HFFc6 (cell line): Measurements from ENCODE around the gene DFFB. TPM values are rescaled to one million over a fixed set of nuclear protein-coding genes. Genes with fewer than 3 reads are reported as not detected.

Experiments
- DNase-seq: peaks from one replicate; pipeline ENCODE4 v3.0.0-alpha.2; 2018
- H3K27ac Mint-ChIP-seq: 2 replicates; pipeline ENCODE4 v1.8.0; 2020; ENCODE audit warnings: mild to moderate bottlenecking, mixed read lengths
- H3K27me3 Mint-ChIP-seq: 2 replicates; pipeline ENCODE4 v1.8.0; 2021; ENCODE audit warnings: mild to moderate bottlenecking, moderate library complexity, mixed read lengths; ENCODE audit not compliant: insufficient read depth
- H3K36me3 Mint-ChIP-seq: 2 replicates; pipeline ENCODE4 v1.8.0; 2021; ENCODE audit warnings: low read depth, mixed read lengths
- H3K4me1 Mint-ChIP-seq: 2 replicates; pipeline ENCODE4 v1.8.0; 2020; ENCODE audit warnings: low read depth, mixed read lengths
- H3K4me3 Mint-ChIP-seq: 2 replicates; pipeline ENCODE4 v1.8.0; 2020; ENCODE audit warnings: mild to moderate bottlenecking, moderate library complexity, mixed read lengths
- H3K9me3 Mint-ChIP-seq: 2 replicates; pipeline ENCODE4 v1.8.0; 2020; ENCODE audit warnings: mild to moderate bottlenecking, mixed read lengths
- total RNA-seq, 6 experiments: library from RNA; stranded (reverse); fragmentation: NEBNext Ultra II Directional; extraction: Animal tissue kit (Norgen Biotek cat#: 25700); gene quantifications; 2 replicates in 1 of 6; 3 replicates in 5 of 6; pipeline ENCODE4 v1.2.3, GENCODE V29; 2021
- TF ChIP-seq, protein P1 (sequence below): fragments of 200-600 bp; sonication (generic); IDR thresholded peaks from 2 replicates; pipeline ENCODE4 v1.5.0; 2021; ENCODE audit warnings: antibody characterized with exemption, mild to moderate bottlenecking

Gene DFFB
- total RNA-seq, 6 experiments from 2014 or later = 4.5 to 5.8 (median 5.2) TPM

DNA sequence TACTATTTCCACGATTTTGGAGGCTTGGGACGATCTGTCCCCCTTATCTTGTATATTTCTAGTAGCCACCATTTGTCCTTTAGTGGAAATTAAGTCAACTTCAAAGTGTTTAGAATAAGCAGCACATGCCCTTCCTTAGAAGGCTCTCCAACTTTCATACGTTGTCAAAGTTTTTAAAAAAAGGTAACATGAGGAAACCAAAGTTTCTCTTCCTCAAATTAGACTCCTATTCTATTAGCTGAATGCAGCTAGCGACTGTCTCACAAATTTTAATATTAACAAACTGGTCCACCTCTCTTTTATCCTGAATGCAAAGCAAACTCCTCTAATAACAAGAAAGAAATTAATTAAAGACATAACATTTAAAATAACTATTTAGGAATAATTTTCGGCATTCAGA, 35.9 kb downstream of the DFFB start:
- TF ChIP-seq, protein P1, sequence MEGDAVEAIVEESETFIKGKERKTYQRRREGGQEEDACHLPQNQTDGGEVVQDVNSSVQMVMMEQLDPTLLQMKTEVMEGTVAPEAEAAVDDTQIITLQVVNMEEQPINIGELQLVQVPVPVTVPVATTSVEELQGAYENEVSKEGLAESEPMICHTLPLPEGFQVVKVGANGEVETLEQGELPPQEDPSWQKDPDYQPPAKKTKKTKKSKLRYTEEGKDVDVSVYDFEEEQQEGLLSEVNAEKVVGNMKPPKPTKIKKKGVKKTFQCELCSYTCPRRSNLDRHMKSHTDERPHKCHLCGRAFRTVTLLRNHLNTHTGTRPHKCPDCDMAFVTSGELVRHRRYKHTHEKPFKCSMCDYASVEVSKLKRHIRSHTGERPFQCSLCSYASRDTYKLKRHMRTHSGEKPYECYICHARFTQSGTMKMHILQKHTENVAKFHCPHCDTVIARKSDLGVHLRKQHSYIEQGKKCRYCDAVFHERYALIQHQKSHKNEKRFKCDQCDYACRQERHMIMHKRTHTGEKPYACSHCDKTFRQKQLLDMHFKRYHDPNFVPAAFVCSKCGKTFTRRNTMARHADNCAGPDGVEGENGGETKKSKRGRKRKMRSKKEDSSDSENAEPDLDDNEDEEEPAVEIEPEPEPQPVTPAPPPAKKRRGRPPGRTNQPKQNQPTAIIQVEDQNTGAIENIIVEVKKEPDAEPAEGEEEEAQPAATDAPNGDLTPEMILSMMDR = no peak
- H3K4me3 Mint-ChIP-seq = no peak overlapping the region
- no peaks in the 10 kb centered on the region; the same call in 1 of the 2 replicates for H3K27me3 Mint-ChIP-seq
- no peak overlapping the region for H3K27ac Mint-ChIP-seq
- peaks cover 6% of the 10 kb centered on the region; the same call in 1 of the 2 replicates for H3K9me3 Mint-ChIP-seq
- peaks cover 31% of the 10 kb centered on the region for H3K4me1 Mint-ChIP-seq
- H3K36me3 Mint-ChIP-seq = peaks cover 21% of the 10 kb centered on the region
- DNase-seq = no peak

GRCh38 chr1:3894626-3895278, 37.5 kb downstream of the DFFB start:
- no peak for DNase-seq
- H3K9me3 Mint-ChIP-seq = peaks cover 10% of the 10 kb centered on the region; the same call in 1 of the 2 replicates
- no peak overlapping the region for H3K27ac Mint-ChIP-seq
- TF ChIP-seq, protein P1 = no peak
- peaks cover 24% of the 10 kb centered on the region for H3K36me3 Mint-ChIP-seq
- H3K27me3 Mint-ChIP-seq = no peaks in the 10 kb centered on the region; the same call in 1 of the 2 replicates
- H3K4me3 Mint-ChIP-seq = no peak overlapping the region
- peaks cover 43% of the 10 kb centered on the region for H3K4me1 Mint-ChIP-seq

- no peaks in the 10 kb centered on the region; the same call in 1 of the 2 replicates for H3K27me3 Mint-ChIP-seq
- H3K27ac Mint-ChIP-seq = peak overlapping the region; percentile 31; the same call in 1 of the 2 replicates
- no peak overlapping the region for H3K4me3 Mint-ChIP-seq
- H3K9me3 Mint-ChIP-seq = peaks cover 10% of the 10 kb centered on the region; the same call in 1 of the 2 replicates
- peaks cover 18% of the 10 kb centered on the region for H3K36me3 Mint-ChIP-seq
- TF ChIP-seq, protein P1 = no peak
- DNase-seq = peak; percentile 17
- H3K4me1 Mint-ChIP-seq = peaks cover 43% of the 10 kb centered on the region
Observed at GRCh38 chr1:3895279-3895950, 38.1 kb downstream of the DFFB start.

DNA sequence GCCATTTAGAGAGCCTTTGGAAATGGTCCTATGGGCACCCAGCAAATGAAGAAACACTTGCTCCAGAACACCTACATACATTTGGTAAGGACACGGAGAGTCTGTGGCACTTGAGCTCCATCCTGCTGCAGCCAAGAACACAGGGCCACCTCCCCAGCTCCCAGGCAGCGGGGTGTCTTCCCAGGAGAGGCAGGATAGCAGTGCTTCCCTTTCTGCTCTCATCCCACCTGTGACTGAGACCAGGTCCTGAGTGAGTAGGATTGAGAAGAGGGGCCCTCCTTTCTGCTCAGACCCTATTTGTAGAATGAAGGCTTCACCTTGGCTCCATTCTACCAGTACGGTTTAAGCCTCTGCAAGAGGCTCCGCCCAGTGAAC, 38.7 kb downstream of the DFFB start:
- peaks cover 10% of the 10 kb centered on the region; the same call in 1 of the 2 replicates for H3K9me3 Mint-ChIP-seq
- H3K4me3 Mint-ChIP-seq = no peak overlapping the region
- TF ChIP-seq, protein P1 = no peak
- DNase-seq = no peak
- peaks cover 18% of the 10 kb centered on the region for H3K36me3 Mint-ChIP-seq
- H3K27me3 Mint-ChIP-seq = no peaks in the 10 kb centered on the region; the same call in 1 of the 2 replicates
- H3K4me1 Mint-ChIP-seq = peaks cover 43% of the 10 kb centered on the region
- H3K27ac Mint-ChIP-seq = peak overlapping the region; percentile 31; the same call in 1 of the 2 replicates

DNA sequence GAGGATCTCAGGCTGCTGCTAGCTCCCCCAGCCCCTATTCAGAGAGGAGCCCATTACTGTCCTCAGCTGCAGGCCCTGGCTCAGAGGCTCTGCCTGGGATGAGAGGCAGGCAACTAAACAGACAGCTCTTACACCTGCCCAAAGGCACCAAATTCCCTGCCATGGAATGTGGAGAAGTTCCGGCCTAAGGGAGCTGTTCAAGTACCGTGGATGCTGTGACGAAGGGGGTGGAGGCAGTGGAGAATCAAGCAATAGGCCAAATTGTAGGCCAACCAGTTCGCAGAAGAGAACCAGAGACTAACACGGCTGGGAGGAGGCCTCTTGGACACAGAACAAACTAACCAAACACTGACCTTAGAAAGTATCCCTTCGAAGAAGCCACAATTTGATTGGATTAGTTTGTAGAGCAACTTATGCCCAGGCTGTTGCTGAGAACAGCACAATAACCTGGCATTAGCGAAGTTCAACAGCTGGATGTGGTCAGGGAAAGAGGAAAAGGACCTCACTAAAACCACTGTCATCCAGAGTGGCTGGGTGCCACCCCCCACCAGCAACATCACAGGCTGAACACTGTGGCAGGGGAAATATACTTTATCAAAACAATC, 39.2 kb downstream of the DFFB start:
- TF ChIP-seq, protein P1 = no peak
- no peak for DNase-seq
- Mint-ChIP-seq H3K4me3 (no peak overlapping the region), H3K4me1 (peaks cover 43% of the 10 kb centered on the region), H3K36me3 (peaks cover 18% of the 10 kb centered on the region), H3K27me3 (no peaks in the 10 kb centered on the region; the same call in 1 of the 2 replicates), H3K27ac (no peak overlapping the region; the same call in 1 of the 2 replicates), H3K9me3 (peaks cover 10% of the 10 kb centered on the region; the same call in 1 of the 2 replicates)
